GM23248 (cell line): ENCODE data around the gene RNF121.

Experiments
- EZH2 ChIP-seq: fragments of 200-600 bp; sonication (generic); IDR thresholded peaks from 2 replicates; pipeline ENCODE4 v1.6.1; 2018; ENCODE audit warnings: antibody characterized with exemption, mild to moderate bottlenecking; ENCODE audit not compliant: insufficient read depth, poor library complexity, severe bottlenecking
- EZH2phosphoT487 ChIP-seq: fragments of 200-600 bp; sonication (generic); IDR thresholded peaks from 2 replicates; pipeline ENCODE4 v1.6.1; 2018; ENCODE audit warnings: antibody characterized with exemption, moderate library complexity, mild to moderate bottlenecking, low read depth; ENCODE audit not compliant: insufficient read depth

GRCh38 chr11:72015511-72016061 lies 86.7 kb downstream of the RNF121 start:
- TF ChIP-seq EZH2phosphoT487 (no peak), EZH2 (no peak)
